Panc1 (cell line): ENCODE measurements around the gene TTC24. TPM values are rescaled to one million over a fixed set of nuclear protein-coding genes. Genes with fewer than 3 reads are reported as not detected.

Experiments used
- ATAC-seq: fragments of 200-7000 bp; cut with Tn5 transposase; 2 replicates; pipeline ENCODE4 v1.9.1; 2020; ENCODE audit warnings: mild to moderate bottlenecking, moderate library complexity
- BruUV-seq: library from RNA; stranded (reverse); fragments of 400-500 nt; replicated peaks from 2 replicates; lab custom pipeline; 2021; lab: Mats Ljungman, UMichigan
- CTCF ChIA-PET: fragments of 300-600 bp; sonication (Branson Sonifier 250); formaldehyde crosslinking; loops from one replicate; lab custom pipeline; 2022; ENCODE audit warnings: antibody characterized with exemption; lab: Charles Lee
- POLR2A ChIA-PET: fragments of 300-600 bp; sonication (Branson Sonifier 250); formaldehyde crosslinking; loops from one replicate; lab custom pipeline; 2022; ENCODE audit warnings: antibody characterized with exemption; lab: Charles Lee
- DNase-seq: peaks from one replicate; pipeline ENCODE4 v3.0.0-alpha.2; 2010; ENCODE audit warnings: low read depth, low spot score
- H3K27ac ChIP-seq: 2 replicates; pipeline ENCODE4 v1.5.1; 2011; ENCODE audit warnings: mild to moderate bottlenecking, low read length, inconsistent platforms
- H3K27me3 ChIP-seq: fragments of 200-500 bp; sonication (Bioruptor generic); 2 replicates; pipeline ENCODE4 v1.6.0; 2014; ENCODE audit warnings: low read length, inconsistent platforms; ENCODE audit not compliant: control insufficient read depth, insufficient read depth
- H3K36me3 ChIP-seq: fragments of 200-500 bp; sonication (Bioruptor generic); 2 replicates; pipeline ENCODE4 v1.5.1; 2014; ENCODE audit warnings: inconsistent platforms, mild to moderate bottlenecking, low read length, moderate library complexity; ENCODE audit not compliant: control insufficient read depth, insufficient read depth
- H3K4me1 ChIP-seq: 2 replicates; pipeline ENCODE4 v1.5.1; 2011; ENCODE audit warnings: inconsistent platforms, mild to moderate bottlenecking, low read length, moderate library complexity; ENCODE audit not compliant: control insufficient read depth, insufficient read depth
- H3K4me3 ChIP-seq, 2 experiments: 2 replicates each; pipeline ENCODE4 v1.5.1; 2011 to 2012; ENCODE audit warnings: low read depth in 2 of 2, low read length in 2 of 2, mild to moderate bottlenecking in 2 of 2, inconsistent platforms in 1 of 2, moderate library complexity in 1 of 2
- H3K9me3 ChIP-seq: fragments of 200-500 bp; sonication (Bioruptor generic); 2 replicates; pipeline ENCODE4 v1.5.1; 2014; ENCODE audit warnings: low read depth, mild to moderate bottlenecking, inconsistent platforms, low read length, moderate library complexity; ENCODE audit not compliant: control insufficient read depth, insufficient read depth
- POLR2AphosphoS5 ChIP-seq: IDR thresholded peaks from 2 replicates; pipeline ENCODE4 v1.6.1; 2012; ENCODE audit warnings: mild to moderate bottlenecking, low read depth, low read length, moderate library complexity
- SIN3A ChIP-seq: IDR thresholded peaks from 2 replicates; pipeline ENCODE4 v1.6.1; 2012; ENCODE audit warnings: low read depth, mild to moderate bottlenecking, low read length, moderate library complexity, borderline replicate concordance; ENCODE audit not compliant: insufficient read depth
- TCF7L2 ChIP-seq: IDR thresholded peaks from 2 replicates; pipeline ENCODE4 v1.6.1; 2011; ENCODE audit warnings: mild to moderate bottlenecking, low read depth, low read length, inconsistent platforms
- in situ Hi-C: cut with HindIII; loops from 2 replicates; pipeline ENCODE4 v1.10.0; 2016; ENCODE audit warnings: low sequenced_read_pairs, low pct_unique_long_range_greater_than_20kb
- intact Hi-C: fragments of 100-400 bp; cut with micrococcal nuclease; formaldehyde crosslinking; loops from one replicate; pipeline ENCODE4 v1.10.0; 2022; ENCODE audit not compliant: unreplicated experiment
- total RNA-seq: library from RNA; stranded (reverse); gene quantifications from one replicate; pipeline ENCODE4 v1.2.1, GENCODE V29; 2021; ENCODE audit not compliant: unreplicated experiment
- TF ChIP-seq, protein P1 (sequence below): fragments of 450-650 bp; IDR thresholded peaks from 2 replicates; pipeline ENCODE4 v1.5.1; 2017; ENCODE audit warnings: mild to moderate bottlenecking
- TF ChIP-seq, protein P2 (sequence below), 2 experiments: IDR thresholded peaks; 2 replicates each; pipeline ENCODE4 v1.6.1; 2011 to 2012; ENCODE audit warnings: low read depth in 2 of 2, control low read depth in 1 of 2, low read length in 1 of 2, mild to moderate bottlenecking in 1 of 2, moderate library complexity in 1 of 2; ENCODE audit not compliant: insufficient read depth in 1 of 2

The TTC24 gene
- total RNA-seq, 1 experiment from 2014 or later = not detected

DNA sequence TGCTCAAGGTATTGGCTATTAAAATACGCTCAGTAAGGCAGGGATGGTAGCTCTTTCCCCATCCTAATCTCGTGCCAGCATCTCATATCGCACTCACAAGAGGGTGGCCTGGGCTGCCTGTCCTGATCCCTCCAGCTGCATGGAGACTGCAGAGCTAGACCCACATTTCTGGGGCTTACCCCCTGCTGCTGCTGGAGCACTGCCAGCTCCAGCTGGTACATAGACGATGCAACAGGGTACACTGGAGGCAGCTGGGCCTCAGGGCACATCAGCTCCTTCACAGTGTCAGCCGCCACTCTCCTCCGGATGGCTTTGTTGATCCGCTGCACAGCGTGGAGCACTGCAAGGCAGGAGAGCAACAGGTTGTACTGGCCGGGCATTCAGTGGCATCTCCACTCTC, 23.2 kb upstream of the TTC24 start:
- DNase-seq (no peak), ATAC-seq (no peak)
- CTCF ChIA-PET = no interaction called here
- intact Hi-C loops (no loop called here), in situ Hi-C loops (no loop called here)
- H3K4me1 ChIP-seq = no peaks in the 10 kb centered on the region
- no peaks in the 10 kb centered on the region for H3K27me3 ChIP-seq
- H3K4me3 ChIP-seq = no peak overlapping the region
- H3K9me3 ChIP-seq = no peaks in the 10 kb centered on the region
- POLR2A ChIA-PET = no interaction called here
- H3K27ac ChIP-seq = no peak overlapping the region
- no peak for TF ChIP-seq POLR2AphosphoS5
- TF ChIP-seq, protein P1, sequence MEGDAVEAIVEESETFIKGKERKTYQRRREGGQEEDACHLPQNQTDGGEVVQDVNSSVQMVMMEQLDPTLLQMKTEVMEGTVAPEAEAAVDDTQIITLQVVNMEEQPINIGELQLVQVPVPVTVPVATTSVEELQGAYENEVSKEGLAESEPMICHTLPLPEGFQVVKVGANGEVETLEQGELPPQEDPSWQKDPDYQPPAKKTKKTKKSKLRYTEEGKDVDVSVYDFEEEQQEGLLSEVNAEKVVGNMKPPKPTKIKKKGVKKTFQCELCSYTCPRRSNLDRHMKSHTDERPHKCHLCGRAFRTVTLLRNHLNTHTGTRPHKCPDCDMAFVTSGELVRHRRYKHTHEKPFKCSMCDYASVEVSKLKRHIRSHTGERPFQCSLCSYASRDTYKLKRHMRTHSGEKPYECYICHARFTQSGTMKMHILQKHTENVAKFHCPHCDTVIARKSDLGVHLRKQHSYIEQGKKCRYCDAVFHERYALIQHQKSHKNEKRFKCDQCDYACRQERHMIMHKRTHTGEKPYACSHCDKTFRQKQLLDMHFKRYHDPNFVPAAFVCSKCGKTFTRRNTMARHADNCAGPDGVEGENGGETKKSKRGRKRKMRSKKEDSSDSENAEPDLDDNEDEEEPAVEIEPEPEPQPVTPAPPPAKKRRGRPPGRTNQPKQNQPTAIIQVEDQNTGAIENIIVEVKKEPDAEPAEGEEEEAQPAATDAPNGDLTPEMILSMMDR = no peak
- TF ChIP-seq, protein P2, sequence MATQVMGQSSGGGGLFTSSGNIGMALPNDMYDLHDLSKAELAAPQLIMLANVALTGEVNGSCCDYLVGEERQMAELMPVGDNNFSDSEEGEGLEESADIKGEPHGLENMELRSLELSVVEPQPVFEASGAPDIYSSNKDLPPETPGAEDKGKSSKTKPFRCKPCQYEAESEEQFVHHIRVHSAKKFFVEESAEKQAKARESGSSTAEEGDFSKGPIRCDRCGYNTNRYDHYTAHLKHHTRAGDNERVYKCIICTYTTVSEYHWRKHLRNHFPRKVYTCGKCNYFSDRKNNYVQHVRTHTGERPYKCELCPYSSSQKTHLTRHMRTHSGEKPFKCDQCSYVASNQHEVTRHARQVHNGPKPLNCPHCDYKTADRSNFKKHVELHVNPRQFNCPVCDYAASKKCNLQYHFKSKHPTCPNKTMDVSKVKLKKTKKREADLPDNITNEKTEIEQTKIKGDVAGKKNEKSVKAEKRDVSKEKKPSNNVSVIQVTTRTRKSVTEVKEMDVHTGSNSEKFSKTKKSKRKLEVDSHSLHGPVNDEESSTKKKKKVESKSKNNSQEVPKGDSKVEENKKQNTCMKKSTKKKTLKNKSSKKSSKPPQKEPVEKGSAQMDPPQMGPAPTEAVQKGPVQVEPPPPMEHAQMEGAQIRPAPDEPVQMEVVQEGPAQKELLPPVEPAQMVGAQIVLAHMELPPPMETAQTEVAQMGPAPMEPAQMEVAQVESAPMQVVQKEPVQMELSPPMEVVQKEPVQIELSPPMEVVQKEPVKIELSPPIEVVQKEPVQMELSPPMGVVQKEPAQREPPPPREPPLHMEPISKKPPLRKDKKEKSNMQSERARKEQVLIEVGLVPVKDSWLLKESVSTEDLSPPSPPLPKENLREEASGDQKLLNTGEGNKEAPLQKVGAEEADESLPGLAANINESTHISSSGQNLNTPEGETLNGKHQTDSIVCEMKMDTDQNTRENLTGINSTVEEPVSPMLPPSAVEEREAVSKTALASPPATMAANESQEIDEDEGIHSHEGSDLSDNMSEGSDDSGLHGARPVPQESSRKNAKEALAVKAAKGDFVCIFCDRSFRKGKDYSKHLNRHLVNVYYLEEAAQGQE (IDR thresholded peaks at IDR 0.05; ENCODE audit: insufficient read depth in 1 of 2, low read depth in 2 of 2, low read length in 1 of 2) = no peak
- no peak for TF ChIP-seq TCF7L2
- TF ChIP-seq SIN3A = no peak
- no peaks in the 10 kb centered on the region; the same call in 1 of the 2 replicates for H3K36me3 ChIP-seq
- no TSS peak for BruUV-seq

DNA sequence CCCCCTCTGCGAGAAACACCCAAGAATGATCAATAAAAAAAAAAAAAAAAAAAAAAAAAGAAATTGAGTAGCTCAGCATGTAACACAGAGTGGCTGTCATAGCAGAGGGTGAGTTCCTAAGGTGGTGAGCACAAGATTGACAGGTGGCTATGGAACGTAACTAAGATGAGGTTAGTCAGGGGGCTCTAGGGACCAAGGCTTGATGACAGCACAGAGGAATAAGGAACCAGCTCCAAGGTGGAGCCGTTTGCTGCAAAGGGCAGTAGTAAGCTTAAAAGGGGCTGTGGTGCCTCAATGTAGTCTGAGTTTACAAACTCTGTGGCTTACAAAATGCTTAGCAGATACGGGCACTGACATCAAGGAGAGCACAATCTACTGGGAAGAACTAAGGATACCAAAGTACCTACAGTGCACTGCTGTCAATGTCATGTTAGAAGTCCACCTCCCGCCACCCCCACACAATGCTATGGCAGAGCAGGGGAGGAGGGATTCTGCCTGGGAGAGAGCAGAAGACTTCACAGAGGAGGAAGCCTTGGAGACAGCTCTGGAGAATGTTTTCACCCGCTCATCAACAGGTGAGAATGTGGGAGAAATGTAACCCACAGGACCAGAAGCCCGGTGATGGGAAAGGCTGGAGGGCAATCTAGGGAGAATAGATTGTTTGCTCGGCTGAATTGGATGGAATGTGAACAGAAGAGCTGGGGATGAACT, 20.3 kb upstream of the TTC24 start:
- POLR2A ChIA-PET = interaction anchor here (0.6 kb wide), 1 partner anchor 17 kb away, joined by 3 read pairs; no protein-coding TSS in a partner anchor
- in situ Hi-C loops (no loop called here), intact Hi-C loops (no loop called here)
- Histone ChIP-seq H3K27ac (no peak overlapping the region), H3K27me3 (no peaks in the 10 kb centered on the region), H3K9me3 (no peaks in the 10 kb centered on the region), H3K4me1 (no peaks in the 10 kb centered on the region), H3K4me3 (no peak overlapping the region), H3K36me3 (no peaks in the 10 kb centered on the region)
- CTCF ChIA-PET = no interaction called here
- no TSS peak for BruUV-seq
- TF ChIP-seq, protein P2 (IDR thresholded peaks at IDR 0.05; ENCODE audit: insufficient read depth in 1 of 2, low read depth in 2 of 2, low read length in 1 of 2) = no peak
- TF ChIP-seq POLR2AphosphoS5 = no peak
- TF ChIP-seq SIN3A = no peak
- no peak for TF ChIP-seq TCF7L2
- TF ChIP-seq, protein P1 = no peak
- DNase-seq (no peak), ATAC-seq (no peak)
